T-helper 2 cell treated with Interferon-gamma antibody and Interleukin-4, amounts not matched to agents 5 μg/mL and 100 μg/mL, for 36 hours (primary cell): ENCODE results near the gene C2orf72.
"Not testable (repeated sequence)": the region's sequence is repeated elsewhere in the genome, so short reads cannot be mapped to it uniquely, and the experiment has no call there.

Source experiments
- DNase-seq: peaks from one replicate; pipeline ENCODE4 v3.0.0; 2021; ENCODE audit warnings: low spot score
- H3K27ac Mint-ChIP-seq: one replicate; pipeline ENCODE4 v1.8.0; 2021; ENCODE audit warnings: mild to moderate bottlenecking, mixed read lengths
- H3K27me3 Mint-ChIP-seq: one replicate; pipeline ENCODE4 v1.8.0; 2021; ENCODE audit warnings: low read depth, mixed read lengths
- H3K36me3 Mint-ChIP-seq: one replicate; pipeline ENCODE4 v1.8.0; 2021; ENCODE audit warnings: low read depth, mixed read lengths
- H3K4me1 Mint-ChIP-seq: one replicate; pipeline ENCODE4 v1.8.0; 2021; ENCODE audit warnings: low read depth, mixed read lengths
- H3K4me3 Mint-ChIP-seq: one replicate; pipeline ENCODE4 v1.8.0; 2022; ENCODE audit warnings: mild to moderate bottlenecking, moderate library complexity, mixed read lengths
- H3K9me3 Mint-ChIP-seq: one replicate; pipeline ENCODE4 v1.8.0; 2021; ENCODE audit warnings: mixed read lengths

The C2orf72 gene

DNA sequence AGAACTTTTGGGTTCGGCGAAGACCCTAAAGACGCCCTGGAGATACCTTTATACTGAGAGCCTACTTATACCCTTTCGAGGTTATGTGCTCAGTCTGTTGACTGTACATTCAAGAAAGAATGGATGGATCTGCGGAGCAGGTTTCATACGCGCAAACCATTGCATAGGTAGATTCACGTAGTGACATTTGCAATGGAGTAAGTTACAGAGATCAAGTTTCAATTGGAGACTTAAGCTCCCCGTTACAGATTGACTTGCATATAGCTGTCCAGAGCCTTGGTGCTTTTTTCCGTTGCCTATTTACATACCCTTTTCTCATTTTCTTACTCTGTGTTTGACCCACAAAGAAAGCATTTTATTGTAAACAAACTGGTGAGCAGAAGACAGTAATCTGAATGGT lies 20.3 kb downstream of the C2orf72 start:
- peaks cover 10% of the 10 kb centered on the region for H3K36me3 Mint-ChIP-seq
- peak overlapping the region; percentile 97 for H3K4me3 Mint-ChIP-seq
- H3K9me3 Mint-ChIP-seq: no peaks in the 10 kb centered on the region
- H3K27ac Mint-ChIP-seq: peak overlapping the region; percentile 77
- H3K4me1 Mint-ChIP-seq: peaks cover 45% of the 10 kb centered on the region
- no peak for DNase-seq
- H3K27me3 Mint-ChIP-seq: peaks cover 3% of the 10 kb centered on the region

DNA sequence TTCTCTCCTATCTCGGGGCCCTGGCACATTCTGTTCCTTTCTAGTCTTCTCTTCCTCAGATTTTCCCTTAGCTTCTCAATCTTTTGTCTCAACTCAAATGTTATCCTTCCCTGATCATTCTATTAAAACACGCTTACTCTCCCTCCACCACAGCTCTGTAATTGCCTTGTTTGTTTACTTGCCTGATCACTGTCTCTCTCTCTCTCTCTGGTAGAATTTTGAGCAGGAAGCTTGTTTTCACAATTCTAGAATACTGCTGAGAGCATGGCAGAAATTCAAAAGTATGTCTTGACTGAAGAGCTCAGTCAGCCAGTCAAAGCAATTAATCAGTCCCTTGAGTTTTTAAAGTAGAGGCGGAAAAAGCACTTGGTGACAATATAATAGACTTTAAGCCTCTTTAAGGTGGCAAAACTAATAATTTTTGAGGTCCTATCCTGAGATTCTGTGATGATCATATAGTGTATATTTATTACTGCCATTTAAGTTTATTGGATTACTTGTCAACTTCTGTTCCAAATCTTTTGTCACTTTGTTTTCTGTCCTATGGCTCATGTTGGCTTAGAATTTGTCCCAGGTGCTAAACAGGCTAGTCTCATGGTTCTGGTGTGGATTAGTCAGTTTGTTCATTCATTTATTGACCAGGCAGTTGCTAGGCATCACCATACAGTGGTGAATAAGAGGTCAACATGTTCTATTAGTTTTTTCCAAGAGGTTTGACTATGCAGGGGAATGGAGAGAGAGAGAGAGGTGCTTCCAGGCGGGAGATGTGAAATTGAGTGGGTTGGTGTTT lies 21.6 kb downstream of the C2orf72 start:
- peaks cover 32% of the 10 kb centered on the region for H3K4me1 Mint-ChIP-seq
- no peaks in the 10 kb centered on the region for H3K9me3 Mint-ChIP-seq
- peak overlapping the region; percentile 26 for H3K27ac Mint-ChIP-seq
- peak overlapping the region; percentile 97 for H3K4me3 Mint-ChIP-seq
- H3K27me3 Mint-ChIP-seq: no peaks in the 10 kb centered on the region
- H3K36me3 Mint-ChIP-seq: peaks cover 19% of the 10 kb centered on the region
- no peak for DNase-seq

DNA sequence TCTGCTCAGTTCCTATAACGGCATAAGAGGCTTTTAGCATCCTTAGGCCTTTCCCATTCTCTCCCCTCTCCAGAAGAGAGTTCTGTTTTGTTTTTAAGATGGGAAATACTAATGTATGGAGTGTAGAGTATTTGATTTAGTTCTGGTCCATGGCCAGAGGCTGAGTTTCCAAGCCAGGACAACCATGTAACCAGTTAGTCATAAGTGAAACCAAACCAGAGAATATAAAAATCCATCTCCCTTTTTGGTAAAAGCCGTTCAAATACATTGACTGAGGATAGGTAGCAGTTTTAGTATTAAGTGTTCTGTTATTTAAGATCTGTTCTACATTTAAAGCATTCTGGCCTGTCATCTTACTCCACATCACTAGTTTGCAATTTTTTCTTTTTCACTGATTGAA lies 22.4 kb downstream of the C2orf72 start:
- Mint-ChIP-seq H3K4me3 (peak overlapping the region; percentile 6), H3K9me3 (no peaks in the 10 kb centered on the region), H3K36me3 (peaks cover 19% of the 10 kb centered on the region), H3K27me3 (no peaks in the 10 kb centered on the region), H3K4me1 (peaks cover 29% of the 10 kb centered on the region), H3K27ac (no peak overlapping the region)
- DNase-seq: no peak

DNA sequence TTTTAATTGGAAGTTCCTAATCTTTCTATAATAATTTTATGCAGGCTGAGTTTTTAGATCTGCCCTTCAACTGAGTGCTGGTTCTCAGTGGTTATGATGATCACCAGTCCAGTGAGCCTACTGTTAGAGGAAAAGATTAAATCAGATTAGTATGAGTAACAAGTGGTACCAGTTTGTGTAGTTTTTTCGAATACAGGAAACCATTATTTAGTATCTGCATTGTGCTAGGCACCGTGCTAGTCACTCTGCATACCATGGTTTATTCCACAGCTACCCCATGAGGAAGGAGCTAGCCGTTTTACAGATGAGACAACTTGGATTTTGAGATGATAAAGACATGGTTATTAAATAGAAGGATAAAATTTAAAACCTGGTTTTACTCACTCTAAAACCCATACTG lies 25.5 kb downstream of the C2orf72 start:
- DNase-seq: no peak
- Mint-ChIP-seq H3K27ac (no peak overlapping the region), H3K36me3 (peaks cover 35% of the 10 kb centered on the region), H3K4me3 (no peak overlapping the region), H3K4me1 (peaks cover 32% of the 10 kb centered on the region), H3K27me3 (no peaks in the 10 kb centered on the region), H3K9me3 (no peaks in the 10 kb centered on the region)

DNA sequence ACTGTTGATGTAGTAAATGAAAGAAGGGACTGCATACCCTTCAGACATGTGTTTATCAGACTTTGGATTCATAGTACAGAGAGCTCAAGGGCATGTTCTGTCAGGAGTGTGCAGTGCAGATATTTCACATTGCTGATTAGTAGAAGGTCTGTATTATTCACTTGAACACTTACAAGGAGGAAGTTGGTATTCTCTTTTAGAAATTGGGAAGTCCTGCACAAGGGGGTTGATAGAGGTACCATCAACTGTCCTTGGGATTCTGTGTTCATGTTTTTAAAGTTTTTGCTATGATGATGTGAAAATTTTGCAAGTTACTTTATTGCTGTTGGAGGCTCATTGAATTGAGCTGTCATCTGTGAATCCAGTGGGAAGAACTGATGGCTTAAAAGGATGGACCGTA lies 26.0 kb downstream of the C2orf72 start:
- Mint-ChIP-seq H3K27ac (no peak overlapping the region), H3K4me1 (peaks cover 32% of the 10 kb centered on the region), H3K36me3 (peaks cover 41% of the 10 kb centered on the region), H3K27me3 (no peaks in the 10 kb centered on the region), H3K9me3 (no peaks in the 10 kb centered on the region), H3K4me3 (no peak overlapping the region)
- no peak for DNase-seq

GRCh38 chr2:231065966-231066365 lies 28.6 kb downstream of the C2orf72 start:
- peaks cover 50% of the 10 kb centered on the region for H3K36me3 Mint-ChIP-seq
- H3K27ac Mint-ChIP-seq: no peak overlapping the region
- DNase-seq: no peak
- H3K9me3 Mint-ChIP-seq: no peaks in the 10 kb centered on the region
- H3K4me3 Mint-ChIP-seq: no peak overlapping the region
- H3K27me3 Mint-ChIP-seq: no peaks in the 10 kb centered on the region
- H3K4me1 Mint-ChIP-seq: peaks cover 24% of the 10 kb centered on the region

DNA sequence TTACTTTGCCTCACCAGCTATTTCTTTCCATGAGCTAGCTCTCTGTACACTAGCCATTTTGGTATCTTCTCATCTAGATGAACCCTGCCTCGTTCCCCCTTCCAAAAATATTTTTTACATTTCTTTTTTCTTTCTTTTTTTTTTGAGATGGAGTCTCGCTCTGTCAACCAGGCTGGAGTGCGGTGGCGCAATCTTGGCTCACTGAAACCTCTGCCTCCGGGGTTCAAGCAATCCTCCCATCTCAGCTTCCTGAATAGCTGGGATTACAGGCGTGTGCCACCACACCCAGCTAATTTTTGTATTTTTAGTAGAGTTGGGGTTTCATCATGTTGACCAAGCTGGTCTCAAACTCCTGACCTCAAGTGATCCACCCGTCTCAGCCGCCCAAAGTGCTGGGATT lies 30.2 kb downstream of the C2orf72 start:
- not testable (repeated sequence) for DNase-seq, H3K9me3 Mint-ChIP-seq, H3K27me3 Mint-ChIP-seq, H3K27ac Mint-ChIP-seq, H3K4me3 Mint-ChIP-seq
- Mint-ChIP-seq H3K36me3 (peaks cover 50% of the 10 kb centered on the region), H3K4me1 (peaks cover 21% of the 10 kb centered on the region)

DNA sequence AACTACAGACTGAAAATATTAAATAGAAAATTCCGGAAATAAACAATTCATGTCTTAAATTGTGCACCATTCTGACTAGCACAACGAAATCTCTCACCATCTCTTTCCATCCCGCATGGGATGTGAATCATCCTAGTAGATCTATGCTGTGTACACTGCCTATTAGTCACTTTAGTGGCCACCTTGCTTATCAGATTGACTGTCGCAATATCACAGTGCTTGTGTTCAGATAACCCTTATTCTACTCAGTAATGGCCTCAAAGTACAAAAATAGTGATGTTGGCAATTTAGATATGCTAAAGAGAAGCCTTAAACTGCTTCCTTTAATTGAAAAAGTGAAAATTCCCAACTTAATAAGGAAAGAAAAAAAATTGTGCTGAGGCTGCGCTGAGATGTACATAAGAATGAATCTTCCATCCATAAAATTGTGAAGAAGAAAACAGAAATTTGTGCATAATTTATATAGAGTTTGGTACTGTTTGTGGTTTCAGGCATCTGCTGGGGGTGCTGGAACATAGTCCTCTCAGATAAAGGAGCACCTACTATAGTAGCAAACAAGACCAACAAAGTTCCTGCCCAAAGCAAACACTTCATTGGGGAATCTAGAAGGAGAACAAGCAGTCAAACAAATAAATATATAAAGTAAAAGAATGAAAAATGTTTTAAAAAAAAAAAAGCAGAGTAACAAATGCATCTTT lies 31.4 kb downstream of the C2orf72 start:
- Mint-ChIP-seq H3K4me3 (peak overlapping the region; percentile 10), H3K36me3 (peaks cover 44% of the 10 kb centered on the region), H3K4me1 (peaks cover 24% of the 10 kb centered on the region), H3K27me3 (no peaks in the 10 kb centered on the region), H3K27ac (peak overlapping the region; percentile 58), H3K9me3 (no peaks in the 10 kb centered on the region)
- peak; percentile 69 for DNase-seq

DNA sequence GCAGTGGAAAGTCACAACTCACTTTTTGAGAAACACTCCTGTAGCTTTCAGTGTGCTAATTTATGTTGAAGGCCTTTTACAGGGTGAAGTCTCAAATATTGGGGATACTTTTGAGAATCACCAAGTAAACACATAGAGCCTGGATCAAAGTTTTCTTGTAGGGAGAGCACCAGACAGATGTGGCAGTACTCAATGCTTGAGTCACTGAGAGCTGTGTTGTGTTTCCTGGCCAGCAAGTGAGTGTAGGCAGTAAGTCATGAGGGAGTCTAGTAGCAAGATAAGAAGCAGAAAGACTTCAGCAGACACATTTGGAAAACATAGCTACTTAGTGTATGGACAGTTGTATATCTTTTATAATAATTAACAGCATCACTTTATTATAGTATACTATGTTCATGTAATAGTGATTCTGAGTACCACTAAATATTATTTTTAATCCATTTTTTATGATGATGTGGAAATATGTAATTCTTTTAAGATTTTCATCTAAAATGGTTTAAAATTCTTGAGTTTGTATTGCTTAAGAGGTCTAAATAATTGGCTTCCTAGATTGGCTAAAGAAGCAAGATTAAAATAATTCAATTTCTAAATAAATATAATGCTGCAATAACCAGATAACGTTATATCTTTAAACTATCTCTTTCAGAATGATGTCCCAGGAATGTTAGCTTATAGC lies 32.2 kb downstream of the C2orf72 start:
- peaks cover 47% of the 10 kb centered on the region for H3K36me3 Mint-ChIP-seq
- H3K9me3 Mint-ChIP-seq: no peaks in the 10 kb centered on the region
- DNase-seq: no peak
- no peak overlapping the region for H3K4me3 Mint-ChIP-seq
- no peak overlapping the region for H3K27ac Mint-ChIP-seq
- H3K27me3 Mint-ChIP-seq: no peaks in the 10 kb centered on the region
- H3K4me1 Mint-ChIP-seq: peaks cover 24% of the 10 kb centered on the region

DNA sequence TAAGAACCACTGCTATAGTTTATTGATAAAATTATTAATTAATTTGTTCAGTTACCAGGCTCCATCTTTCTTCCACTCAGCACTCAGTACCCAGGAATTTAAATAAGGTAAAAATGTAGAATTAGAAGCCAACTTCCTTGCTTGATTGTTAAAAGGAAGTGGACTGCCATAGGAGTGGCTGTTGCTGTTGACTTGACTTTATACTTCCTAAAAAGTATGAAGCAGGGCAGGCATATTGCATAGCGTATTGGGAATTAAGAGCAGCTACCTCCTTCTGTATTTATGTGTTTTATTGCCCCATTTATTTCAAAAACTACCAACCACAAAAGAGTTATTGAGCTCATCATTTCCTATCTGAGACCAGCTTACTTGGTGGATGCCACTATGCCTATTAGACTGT lies 47.2 kb downstream of the C2orf72 start:
- Mint-ChIP-seq H3K4me1 (no peaks in the 10 kb centered on the region), H3K36me3 (peaks cover 53% of the 10 kb centered on the region), H3K27ac (no peak overlapping the region), H3K4me3 (no peak overlapping the region), H3K9me3 (no peaks in the 10 kb centered on the region), H3K27me3 (no peaks in the 10 kb centered on the region)
- DNase-seq: no peak

DNA sequence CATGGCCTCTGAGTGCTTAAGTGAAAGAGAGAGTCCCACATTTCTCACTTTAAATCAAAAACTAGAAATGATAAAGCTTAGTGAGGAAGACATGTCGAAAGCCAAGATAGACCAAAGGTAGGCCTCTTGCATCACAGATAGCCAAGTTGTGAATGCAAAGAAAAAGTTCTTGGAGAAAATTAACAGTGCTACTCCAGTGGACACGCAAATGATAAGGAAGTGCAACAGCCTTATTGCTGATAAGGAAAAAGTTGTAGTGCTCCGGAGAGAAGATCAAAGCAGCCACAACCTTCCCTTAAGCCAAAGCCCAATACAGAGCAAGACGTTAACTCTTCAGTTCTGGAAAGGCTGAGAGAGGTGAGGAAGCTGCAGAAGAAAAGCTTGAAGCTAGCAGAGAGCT lies 51.4 kb downstream of the C2orf72 start:
- Mint-ChIP-seq H3K4me1 (no peaks in the 10 kb centered on the region), H3K4me3 (no peak overlapping the region), H3K9me3 (no peaks in the 10 kb centered on the region), H3K36me3 (peaks cover 46% of the 10 kb centered on the region), H3K27ac (no peak overlapping the region), H3K27me3 (no peaks in the 10 kb centered on the region)
- no peak for DNase-seq

DNA sequence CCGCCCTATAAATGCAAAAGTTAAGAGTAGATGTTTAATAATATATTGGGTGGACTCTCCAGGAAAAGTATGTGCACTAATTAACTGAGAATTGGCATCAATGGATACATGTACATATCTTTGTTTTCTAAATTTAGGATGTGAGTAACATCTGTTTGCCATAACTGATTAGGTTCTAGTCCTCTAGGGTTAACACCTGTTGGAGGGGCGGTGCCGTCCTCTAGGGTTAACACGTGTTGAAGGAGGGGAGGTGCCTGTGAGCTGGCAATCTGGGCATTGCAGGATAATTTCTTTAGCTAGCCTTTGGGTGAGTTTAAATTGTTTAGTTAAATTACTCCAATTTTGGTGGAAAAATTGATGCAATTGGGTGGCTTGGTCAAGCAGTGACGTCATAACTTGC lies 56.6 kb downstream of the C2orf72 start:
- Mint-ChIP-seq H3K27ac (no peak overlapping the region), H3K4me1 (peaks cover 1% of the 10 kb centered on the region), H3K36me3 (peaks cover 49% of the 10 kb centered on the region), H3K4me3 (no peak overlapping the region), H3K9me3 (peaks cover 8% of the 10 kb centered on the region), H3K27me3 (no peaks in the 10 kb centered on the region)
- DNase-seq: no peak

- Mint-ChIP-seq H3K4me3 (no peak overlapping the region), H3K27me3 (no peaks in the 10 kb centered on the region), H3K27ac (no peak overlapping the region), H3K36me3 (peaks cover 55% of the 10 kb centered on the region), H3K4me1 (peaks cover 1% of the 10 kb centered on the region), H3K9me3 (peaks cover 16% of the 10 kb centered on the region)
- no peak for DNase-seq
Measured at GRCh38 chr2:231094736-231095346, 57.5 kb downstream of the C2orf72 start.
